Measurements from ENCODE around the gene ZDHHC11. TPM values are rescaled to one million over a fixed set of nuclear protein-coding genes. Genes with fewer than 3 reads are reported as not detected.
"Not testable (repeated sequence)": the region's sequence is repeated elsewhere in the genome, so short reads cannot be mapped to it uniquely, and the experiment has no call there.

Gene ZDHHC11
- total RNA-seq, 4 donors from 2014 or later, result 0.54 to 5.3 (median 2.8) TPM

GRCh38 chr5:834013-834412 is 16.8 kb downstream of the ZDHHC11 start:
- intact Hi-C loops (cut with DNase I); H3K27ac ChIP-seq: not testable (repeated sequence)
- WGBS, 2 donors, result 79 to 82% methylated on average over 2 of the region's 2 CpGs

GRCh38 chr5:828194-828593 is 22.6 kb downstream of the ZDHHC11 start:
- DNase-seq; H3K27me3 ChIP-seq; H3K27ac ChIP-seq; intact Hi-C loops (cut with DNase I); H3K9me3 ChIP-seq; H3K4me3 ChIP-seq (replicated peaks in 1 of 3); H3K36me3 ChIP-seq; H3K4me1 ChIP-seq: not testable (repeated sequence)
- 89 to 97% methylated on average over 10 to 18 of the region's 19 CpGs for WGBS, 2 donors

More at GRCh38 chr5:834013-834412, 16.8 kb downstream of the ZDHHC11 start:
- H3K36me3 ChIP-seq; H3K4me1 ChIP-seq; H3K27me3 ChIP-seq; H3K4me3 ChIP-seq (replicated peaks in 1 of 3); DNase-seq; H3K9me3 ChIP-seq: not testable (repeated sequence)

GRCh38 chr5:825544-825943 is 25.2 kb downstream of the ZDHHC11 start:
- H3K36me3 ChIP-seq; H3K4me3 ChIP-seq (replicated peaks in 1 of 3); H3K9me3 ChIP-seq; H3K27ac ChIP-seq; intact Hi-C loops (cut with DNase I); H3K4me1 ChIP-seq; H3K27me3 ChIP-seq: not testable (repeated sequence)
- DNase-seq, result peak; percentile 34 to 62
- 0 to 57% methylated on average over 1 of the region's 1 CpG for WGBS, 2 donors

- TF ChIP-seq CTCF (IDR thresholded peaks at IDR 0.05) (no peak), POLR2A (IDR thresholded peaks at IDR 0.05) (no peak)
- H3K36me3 ChIP-seq, result no peaks in the 10 kb centered on the region
- 82 to 83% methylated on average over 8 of the region's 8 CpGs for WGBS, 2 donors
- no peak overlapping the region for H3K4me3 ChIP-seq (replicated peaks in 1 of 3)
- H3K4me1 ChIP-seq, result no peaks in the 10 kb centered on the region
- H3K27me3 ChIP-seq, result no peaks in the 10 kb centered on the region
- no peaks in the 10 kb centered on the region for H3K9me3 ChIP-seq
- no peak for DNase-seq
- no peak overlapping the region for H3K27ac ChIP-seq
- intact Hi-C loops (cut with DNase I), result no loop called here
Observed at GRCh38 chr5:821504-821903, 29.3 kb downstream of the ZDHHC11 start.

GRCh38 chr5:820245-820644 is 30.5 kb downstream of the ZDHHC11 start:
- no peaks in the 10 kb centered on the region for H3K9me3 ChIP-seq
- no peaks in the 10 kb centered on the region for H3K27me3 ChIP-seq
- TF ChIP-seq CTCF (IDR thresholded peaks at IDR 0.05), result no peak
- TF ChIP-seq POLR2A (IDR thresholded peaks at IDR 0.05), result no peak
- no peak overlapping the region for H3K4me3 ChIP-seq (replicated peaks in 1 of 3)
- H3K36me3 ChIP-seq, result no peaks in the 10 kb centered on the region
- H3K27ac ChIP-seq, result no peak overlapping the region
- intact Hi-C loops (cut with DNase I), result no loop called here
- WGBS, 2 donors, result 73 to 82% methylated on average over 3 of the region's 3 CpGs
- DNase-seq, result no peak
- no peaks in the 10 kb centered on the region for H3K4me1 ChIP-seq

- no peak for TF ChIP-seq CTCF (IDR thresholded peaks at IDR 0.05)
- no peak for TF ChIP-seq POLR2A (IDR thresholded peaks at IDR 0.05)
- H3K4me1 ChIP-seq, result no peaks in the 10 kb centered on the region
- WGBS, 2 donors, result 84 to 86% methylated on average over 3 of the region's 3 CpGs
- H3K27ac ChIP-seq, result no peak overlapping the region
- intact Hi-C loops (cut with DNase I), result no loop called here
- H3K36me3 ChIP-seq, result no peaks in the 10 kb centered on the region
- no peaks in the 10 kb centered on the region for H3K27me3 ChIP-seq
- H3K9me3 ChIP-seq, result no peaks in the 10 kb centered on the region
- no peak for DNase-seq
- H3K4me3 ChIP-seq (replicated peaks in 1 of 3), result no peak overlapping the region
Observed at GRCh38 chr5:819078-819477, 31.7 kb downstream of the ZDHHC11 start.

GRCh38 chr5:816176-816575 is 34.6 kb downstream of the ZDHHC11 start:
- no peaks in the 10 kb centered on the region for H3K4me1 ChIP-seq
- WGBS, 2 donors, result 94 to 96% methylated on average over 15 of the region's 15 CpGs
- no peaks in the 10 kb centered on the region for H3K36me3 ChIP-seq
- H3K9me3 ChIP-seq, result no peaks in the 10 kb centered on the region
- no peak overlapping the region for H3K4me3 ChIP-seq (replicated peaks in 1 of 3)
- DNase-seq, result no peak
- no peaks in the 10 kb centered on the region for H3K27me3 ChIP-seq
- TF ChIP-seq CTCF (IDR thresholded peaks at IDR 0.05), result no peak
- H3K27ac ChIP-seq, result no peak overlapping the region
- intact Hi-C loops (cut with DNase I), result no loop called here
